K562 (cell line): ENCODE data around the gene TSR2. TPM values are rescaled to one million over a fixed set of nuclear protein-coding genes. Genes with fewer than 3 reads are reported as not detected.

Experiments used
- CCNT2 ChIP-seq: IDR thresholded peaks from 2 replicates; pipeline ENCODE4 v1.6.1; 2011; ENCODE audit warnings: borderline replicate concordance, low read depth, mild to moderate bottlenecking, moderate library complexity, mixed read lengths, low read length; ENCODE audit not compliant: insufficient read length; ENCODE audit errors: extremely low read depth
- CREM ChIP-seq: IDR thresholded peaks from 2 replicates; pipeline ENCODE4 v1.6.1; 2014; ENCODE audit warnings: antibody characterized with exemption, low read depth
- E2F4 ChIP-seq: sonication (generic); formaldehyde crosslinking; IDR thresholded peaks from 2 replicates; pipeline ENCODE4 v1.8.0; 2022; ENCODE audit warnings: mild to moderate bottlenecking, low read depth, missing genetic modification reagents
- HINFP ChIP-seq: fragments of 450-650 bp; conservative IDR thresholded peaks from 2 replicates; pipeline ENCODE4 v1.6.1; 2016; ENCODE audit warnings: missing genetic modification characterization, low read depth, mild to moderate bottlenecking, control low read depth, missing compliant biosample characterization
- JUN ChIP-seq, 2 experiments: sonication (generic) in 1 of 2; formaldehyde crosslinking in 1 of 2; IDR thresholded peaks; 2 replicates each; pipeline versions ENCODE4 v1.6.1 to v1.8.0; 2012 to 2022; ENCODE audit warnings: borderline replicate concordance in 2 of 2, mild to moderate bottlenecking in 2 of 2, improper control_type of control experiment in 1 of 2, low read depth in 1 of 2, low read length in 1 of 2, missing genetic modification reagents in 1 of 2
- L3MBTL2 ChIP-seq: fragments of 450-650 bp; IDR thresholded peaks from 2 replicates; pipeline ENCODE4 v1.6.1; 2016; ENCODE audit warnings: mild to moderate bottlenecking, moderate library complexity
- MECOM ChIP-seq: fragments of 250-450 bp; sonication (Bioruptor Pico); IDR thresholded peaks from 2 replicates; pipeline ENCODE4 v1.8.0; 2022; ENCODE audit warnings: inconsistent platforms
- POLR2A ChIP-seq: fragments of 450-650 bp; conservative IDR thresholded peaks from 2 replicates; pipeline ENCODE4 v1.6.1; 2016
- POLR2G ChIP-seq: fragments of 200-400 bp; formaldehyde crosslinking; IDR thresholded peaks from 2 replicates; pipeline ENCODE4 v1.6.1; 2017; ENCODE audit warnings: low read depth, mild to moderate bottlenecking, antibody characterized with exemption, low read length, moderate library complexity
- POLR2H ChIP-seq: IDR thresholded peaks from 2 replicates; pipeline ENCODE4 v1.6.1; 2016; ENCODE audit warnings: missing genetic modification characterization, low read depth, mild to moderate bottlenecking, control low read depth, missing compliant biosample characterization, moderate library complexity
- RERE ChIP-seq: sonication (generic); formaldehyde crosslinking; IDR thresholded peaks from 2 replicates; pipeline ENCODE4 v1.8.0; 2023; ENCODE audit warnings: missing genetic modification reagents, mild to moderate bottlenecking, borderline replicate concordance
- TBP ChIP-seq: optimal IDR thresholded peaks from 2 replicates; pipeline ENCODE3; 2011; ENCODE audit warnings: low read depth, low read length, improper control_type of control experiment
- TOE1 ChIP-seq, 2 experiments: fragments of 450-650 bp in 1 of 2; sonication (generic) in 1 of 2; formaldehyde crosslinking in 1 of 2; IDR thresholded peaks; 2 replicates each; pipeline versions ENCODE4 v1.7.1 to v1.8.0; 2016 to 2022; ENCODE audit warnings: borderline replicate concordance in 2 of 2, mild to moderate bottlenecking in 2 of 2, antibody characterized with exemption in 1 of 2, inconsistent platforms in 1 of 2, low read depth in 1 of 2, missing genetic modification reagents in 1 of 2, moderate library complexity in 1 of 2
- ZBTB9 ChIP-seq: fragments of 450-650 bp; formaldehyde crosslinking; IDR thresholded peaks from 2 replicates; pipeline ENCODE4 v1.4.0; 2020; ENCODE audit warnings: mild to moderate bottlenecking, moderate library complexity
- ZNF311 ChIP-seq: fragments of 250-450 bp; sonication (Bioruptor Pico); IDR thresholded peaks from 2 replicates; pipeline ENCODE4 v1.4.0; 2020; ENCODE audit warnings: mild to moderate bottlenecking, moderate library complexity
- ZNF551 ChIP-seq: fragments of 250-450 bp; sonication (Bioruptor Pico); IDR thresholded peaks from 2 replicates; pipeline ENCODE4 v1.5.0; 2021; ENCODE audit warnings: mild to moderate bottlenecking, moderate library complexity
- polyA plus RNA-seq, 8 experiments: library from polyadenylated mRNA; depleted of rRNA in 4 of 8; stranded (reverse) in 5 of 8; unstranded in 3 of 8; fragments of >200 nt; fragmentation: Nextera tagmentation in 2 of 8; fragmentation: Illumina TruSeq in 1 of 8; extraction: Ambion mirVana in 2 of 8; extraction: Trizol in 1 of 8; gene quantifications; 2 replicates each; pipeline versions ENCODE4 v1.2.1 to v1.2.3, GENCODE V29; 2011 to 2014; ENCODE audit warnings: inconsistent platforms in 1 of 8, missing spikeins in 1 of 8
- total RNA-seq, 7 experiments: library from RNA; depleted of rRNA in 6 of 7; stranded (reverse); fragments of >200 nt in 6 of 7; fragmentation: Illumina TruSeq in 2 of 7; extraction: Trizol in 2 of 7; gene quantifications; 2 replicates each; pipeline versions ENCODE4 v1.2.1 to v1.2.3, GENCODE V29; 2011 to 2021; ENCODE audit warnings: low replicate concordance in 1 of 7

TSR2 gene
- total and polyA plus RNA-seq, 9 of the 15 experiments (the other 6 are each of a cell fraction or from before 2014, with no cell fraction given): 8.6 to 50.0 (median 28.5) TPM

- TF ChIP-seq ZNF551 (CRISPR knock-in tag) (no peak), ZBTB9 (no peak), MECOM (no peak), TBP (peak; percentile 85), L3MBTL2 (peak; percentile 78), POLR2A (peak; percentile 83), TOE1 (IDR thresholded peaks at IDR 0.05; ENCODE audit: borderline replicate concordance) (peak; percentile 87), TOE1 (CRISPR knock-in tag; IDR thresholded peaks at IDR 0.05; ENCODE audit: borderline replicate concordance, low read depth) (no peak), POLR2H (tag) (peak; percentile 35; the same call in 1 of the 2 replicates), JUN (IDR thresholded peaks at IDR 0.05; ENCODE audit: borderline replicate concordance, low read depth, low read length) (0 out of 2 replicates have a peak, but pooled peaks have one; percentile 16), JUN (CRISPR knock-in tag; IDR thresholded peaks at IDR 0.05; ENCODE audit: borderline replicate concordance) (no peak), CREM (peak; percentile 73), ZNF311 (CRISPR knock-in tag) (no peak), CCNT2 (peak; percentile 22), POLR2G (peak; percentile 90), HINFP (tag) (no peak), E2F4 (CRISPR knock-in tag) (no peak), RERE (CRISPR knock-in tag) (no peak)
Observed at GRCh38 chrX:54439960-54440871, at the start of gene TSR2 (continued).
